Activated T-helper 1 cell treated with Interleukin-2 at 50 U/mL for 16 hours (primary cell): ENCODE measurements around the gene SLC14A1.
A peak's percentile ranks its signal among the peaks of the same experiment; 100 is the strongest.

Source experiments
- DNase-seq: peaks from one replicate; pipeline ENCODE4 v3.0.0-alpha.2; 2020; ENCODE audit warnings: low read depth

Gene SLC14A1

GRCh38 chr18:45722899-45723298 lies 1.1 kb upstream of the SLC14A1 start:
- peak; percentile 41 for DNase-seq

DNA sequence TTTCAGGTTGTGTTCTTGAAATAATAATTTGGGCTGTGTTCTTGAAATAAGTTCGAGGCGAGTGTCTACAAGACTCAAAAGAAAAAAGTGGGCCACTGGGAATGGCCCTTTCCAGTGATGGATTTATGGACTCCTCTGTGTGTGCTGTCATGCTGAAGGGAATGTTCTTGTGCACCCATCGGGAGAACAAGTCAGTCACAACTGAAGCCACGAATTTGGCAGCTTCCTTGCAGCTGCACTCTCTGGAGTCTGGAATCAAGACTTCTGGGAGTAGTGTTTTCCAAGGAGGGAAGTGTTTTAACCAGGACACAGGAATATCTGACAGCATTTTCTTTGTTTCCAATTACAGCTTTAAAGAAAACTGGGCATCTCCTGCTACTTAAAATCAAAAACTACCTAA lies 620 bp downstream of the SLC14A1 start:
- no peak for DNase-seq

DNA sequence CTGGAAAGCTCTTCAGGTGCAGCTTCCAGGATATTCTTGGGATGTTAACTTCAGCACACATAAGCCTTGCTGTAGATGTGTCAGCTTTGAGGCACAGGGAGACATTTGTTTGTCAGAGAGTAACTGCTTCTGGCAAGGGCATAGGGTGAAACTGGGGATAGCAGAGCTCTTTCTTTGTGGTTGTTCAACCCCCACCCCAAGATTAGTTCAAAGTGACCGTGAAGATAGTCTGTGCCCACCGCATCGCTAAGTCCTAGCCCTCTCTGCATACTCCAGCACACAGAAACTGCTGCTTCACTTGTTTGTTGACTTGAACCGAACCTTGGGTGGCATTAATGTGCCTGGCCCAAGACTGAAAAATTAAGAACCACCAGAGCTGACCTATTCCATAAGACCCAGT lies 1.4 kb downstream of the SLC14A1 start:
- DNase-seq, result no peak

- no peak for DNase-seq
Observed at GRCh38 chr18:45726603-45727002, 2.6 kb downstream of the SLC14A1 start.

GRCh38 chr18:45727068-45727467 lies 3.1 kb downstream of the SLC14A1 start:
- no peak for DNase-seq

DNA sequence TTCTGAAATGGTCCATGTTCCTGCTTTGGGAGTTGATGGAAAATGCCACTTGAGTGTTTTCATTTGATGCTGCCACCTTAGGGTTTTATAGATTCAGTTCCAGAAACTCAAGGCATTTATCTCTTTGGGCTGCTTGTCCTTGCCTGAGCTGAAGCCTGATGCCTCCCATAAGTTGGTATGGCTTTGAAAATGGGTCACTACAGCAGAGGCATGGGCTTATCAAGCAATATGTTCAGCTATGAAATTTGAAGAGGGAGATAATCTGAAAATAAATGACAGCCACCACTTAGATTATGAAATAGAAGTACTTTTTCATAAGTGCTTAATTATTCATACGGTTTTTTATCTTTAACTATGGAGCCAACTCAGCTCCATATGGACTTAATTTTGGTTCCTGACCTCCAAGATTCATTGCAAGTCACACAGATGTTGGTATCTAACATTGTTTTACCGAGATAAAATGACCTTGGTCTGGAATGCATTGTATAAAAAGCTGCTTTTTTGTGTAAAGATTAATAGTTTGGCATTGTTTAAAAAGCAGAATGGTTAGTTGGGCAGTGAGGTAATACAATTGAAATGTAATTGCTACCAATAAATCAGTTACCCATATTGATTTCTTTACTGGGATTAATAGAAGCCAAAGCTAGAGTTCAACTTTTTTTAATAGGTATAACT lies 4.5 kb downstream of the SLC14A1 start:
- no peak for DNase-seq

- no peak for DNase-seq
Observed at GRCh38 chr18:45730832-45731575, 7.0 kb downstream of the SLC14A1 start.

DNA sequence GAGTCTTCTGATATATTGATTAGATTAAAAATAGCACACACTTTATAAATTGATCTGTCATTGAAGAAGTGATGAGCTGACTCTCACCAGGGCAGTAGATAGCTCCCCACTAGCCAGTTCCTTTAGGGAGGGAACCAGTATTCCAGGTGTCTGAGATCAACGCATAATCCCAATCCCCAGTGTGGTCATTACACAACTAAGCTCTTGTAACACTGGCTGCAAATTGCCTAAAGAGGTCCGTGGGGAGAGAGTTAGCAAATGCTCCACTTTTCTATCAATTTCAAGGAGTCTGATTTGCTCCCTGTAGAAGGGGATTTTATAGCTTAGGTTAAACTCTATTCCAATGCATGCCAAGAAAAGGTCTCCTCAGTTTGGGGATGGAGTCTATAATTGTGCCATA lies 7.7 kb downstream of the SLC14A1 start:
- DNase-seq, result no peak

GRCh38 chr18:45733535-45733934 lies 9.6 kb downstream of the SLC14A1 start:
- DNase-seq, result no peak

DNA sequence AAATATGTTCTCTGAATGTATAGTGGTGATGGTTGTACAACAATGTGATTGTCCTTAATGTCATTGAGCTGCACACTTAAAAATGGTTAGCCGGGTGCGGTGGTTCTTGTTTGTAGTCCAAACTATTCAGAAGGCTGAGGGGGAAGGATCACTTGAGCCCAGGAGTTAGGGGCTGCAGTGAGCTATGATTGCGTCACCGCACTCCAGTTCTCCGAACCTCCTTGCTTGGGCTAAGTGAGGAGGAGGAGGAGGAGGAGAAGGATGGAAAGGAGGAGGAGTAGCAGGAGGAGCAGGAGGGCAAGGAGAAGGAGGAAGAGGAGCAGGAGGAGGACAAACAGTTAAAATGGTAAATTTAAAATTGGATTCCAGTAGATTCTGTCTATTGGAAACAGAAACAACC lies 10.5 kb downstream of the SLC14A1 start:
- no peak for DNase-seq

DNA sequence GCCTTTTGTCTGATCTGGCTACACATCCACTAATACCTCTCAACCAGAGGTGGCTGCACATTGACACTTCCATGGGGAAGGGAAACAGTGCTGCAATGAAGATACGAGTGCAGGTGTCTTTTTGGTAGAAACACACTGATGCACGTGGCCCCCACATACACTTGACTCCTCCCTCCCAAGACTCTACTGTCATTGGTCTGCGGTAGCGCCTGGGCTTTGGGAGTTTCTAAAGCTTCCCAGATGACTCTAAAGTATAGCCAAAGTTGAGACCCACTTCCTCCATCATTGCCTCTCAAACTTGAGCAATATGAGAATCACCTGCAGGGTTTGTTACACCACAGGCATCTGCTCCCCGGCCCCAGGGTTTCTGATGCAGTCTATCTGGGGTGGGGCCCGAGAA lies 11.0 kb downstream of the SLC14A1 start:
- no peak for DNase-seq

DNA sequence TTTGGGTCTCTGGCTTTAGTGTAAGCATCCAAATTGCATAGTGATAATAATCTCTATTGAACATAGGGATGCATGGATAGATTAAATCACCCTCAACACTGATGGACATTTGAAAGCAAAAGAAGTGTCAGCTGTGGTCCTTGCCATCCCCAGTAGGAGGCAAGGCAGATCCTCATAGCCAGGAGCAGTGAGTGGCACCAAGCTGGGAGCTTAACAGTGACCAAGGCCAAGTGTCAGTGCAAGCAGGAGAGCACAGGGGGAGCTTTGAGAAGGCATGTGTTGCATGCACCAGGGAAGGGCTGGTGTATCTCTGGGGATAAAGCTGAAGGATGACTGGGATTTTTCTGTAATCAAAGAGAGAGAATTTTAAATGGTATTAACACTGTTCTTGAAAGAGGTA lies 14.7 kb downstream of the SLC14A1 start:
- DNase-seq, result no peak

DNA sequence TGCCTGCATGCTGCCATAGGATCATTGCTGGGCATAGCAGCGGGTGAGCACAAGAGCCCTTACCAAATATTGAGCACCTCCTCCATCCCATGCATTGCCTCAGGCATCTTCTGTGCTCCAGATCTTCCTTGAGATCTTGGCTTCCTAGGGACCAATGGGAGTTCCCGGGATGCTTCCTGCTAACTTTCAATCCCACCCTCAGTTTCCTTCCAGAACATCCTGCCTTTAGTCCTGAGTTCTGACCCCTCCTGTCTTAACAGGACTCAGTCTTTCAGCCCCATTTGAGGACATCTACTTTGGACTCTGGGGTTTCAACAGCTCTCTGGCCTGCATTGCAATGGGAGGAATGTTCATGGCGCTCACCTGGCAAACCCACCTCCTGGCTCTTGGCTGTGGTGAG lies 15.3 kb downstream of the SLC14A1 start:
- no peak for DNase-seq

- DNase-seq, result no peak
Observed at GRCh38 chr18:45739848-45740247, 15.9 kb downstream of the SLC14A1 start.

GRCh38 chr18:45741056-45741455 lies 17.1 kb downstream of the SLC14A1 start:
- DNase-seq, result no peak

DNA sequence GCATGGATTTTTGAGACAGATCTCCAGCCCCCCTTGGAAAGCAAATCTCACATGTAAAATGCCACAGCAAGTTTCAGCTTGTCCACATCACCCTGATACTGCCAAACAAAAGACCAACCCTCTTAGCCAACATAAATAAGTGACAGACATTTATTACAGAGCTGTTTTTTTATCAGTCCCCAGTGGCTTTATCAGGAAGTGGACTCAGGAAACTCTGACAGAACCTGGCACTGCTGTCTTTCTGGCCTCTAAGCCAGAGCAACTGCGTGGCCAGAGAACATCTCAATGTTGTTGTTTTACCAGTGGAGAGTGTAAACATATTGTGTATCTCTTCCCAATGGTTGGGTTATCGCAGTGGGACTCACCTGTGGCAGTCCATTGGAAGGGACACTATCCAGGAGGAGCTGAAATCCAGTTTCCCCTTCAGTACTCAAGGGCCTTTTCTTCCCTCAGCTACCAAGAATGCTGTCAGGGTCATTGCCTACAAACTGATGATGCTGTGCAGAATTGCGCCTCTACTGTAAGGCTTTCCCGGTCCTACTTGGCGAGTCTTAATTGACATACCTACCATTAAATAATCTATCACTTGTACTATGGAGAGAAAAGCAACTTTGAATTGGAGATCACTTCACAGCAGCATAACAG lies 22.0 kb downstream of the SLC14A1 start:
- no peak for DNase-seq

DNA sequence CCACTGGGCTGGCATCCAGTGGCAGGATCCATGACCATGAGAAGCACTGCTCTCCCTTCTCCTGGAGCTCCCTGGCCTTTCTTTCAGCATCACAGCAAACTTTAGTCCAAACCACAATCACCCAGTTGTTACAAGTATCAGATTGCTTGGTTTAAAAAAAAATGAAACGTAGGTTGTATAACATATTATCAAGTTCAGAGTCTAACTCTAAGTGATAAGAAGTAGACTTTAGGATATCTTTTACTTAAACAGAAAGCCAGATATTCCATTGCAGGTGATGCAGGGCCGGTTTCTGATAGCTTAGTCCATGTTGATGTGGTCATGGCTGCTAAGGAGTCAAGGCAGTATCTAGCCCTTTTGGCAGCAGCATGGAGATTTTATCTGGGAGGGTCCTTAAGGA lies 24.5 kb downstream of the SLC14A1 start:
- no peak for DNase-seq

DNA sequence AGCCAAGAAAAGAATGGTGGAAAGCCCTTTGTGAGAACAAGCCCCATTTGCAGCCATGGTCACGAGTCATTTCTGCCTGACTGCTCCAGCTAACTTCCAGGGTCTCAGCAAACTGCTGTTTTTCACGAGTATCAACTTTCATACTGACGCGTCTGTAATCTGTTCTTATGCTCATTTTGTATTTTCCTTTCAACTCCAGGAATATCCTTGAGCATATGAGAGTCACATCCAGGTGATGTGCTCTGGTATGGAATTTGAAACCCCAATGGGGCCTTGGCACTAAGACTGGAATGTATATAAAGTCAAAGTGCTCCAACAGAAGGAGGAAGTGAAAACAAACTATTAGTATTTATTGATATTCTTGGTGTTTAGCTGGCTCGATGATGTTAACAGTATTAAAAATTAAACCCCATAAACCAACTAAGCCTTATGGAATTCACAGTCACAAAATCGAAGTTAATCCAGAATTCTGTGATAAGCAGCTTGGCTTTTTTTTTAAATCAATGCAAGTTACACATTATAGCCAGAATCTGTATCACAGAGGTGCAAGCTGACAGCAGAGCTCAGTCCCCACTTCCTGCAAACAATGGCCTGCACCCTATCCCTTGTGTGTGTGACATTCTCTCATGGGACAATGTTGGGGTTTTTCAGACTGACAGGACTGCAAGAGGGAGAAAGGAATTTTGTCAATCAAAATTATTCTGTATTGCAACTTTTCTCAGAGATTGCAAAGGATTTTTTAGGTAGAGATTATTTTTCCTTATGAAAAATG lies 26.1 kb downstream of the SLC14A1 start:
- DNase-seq, result no peak

GRCh38 chr18:45751766-45752165 lies 27.8 kb downstream of the SLC14A1 start:
- DNase-seq, result no peak

GRCh38 chr18:45752681-45753080 lies 28.7 kb downstream of the SLC14A1 start:
- no peak for DNase-seq

- DNase-seq, result no peak
Observed at GRCh38 chr18:45753286-45753685, 29.3 kb downstream of the SLC14A1 start.

GRCh38 chr18:45755934-45756333 lies 32.0 kb downstream of the SLC14A1 start:
- DNase-seq, result no peak

- no peak for DNase-seq
Observed at GRCh38 chr18:45757005-45757404, 33.0 kb downstream of the SLC14A1 start.
